GM04504 (cell line): Measurements from ENCODE around the gene BIRC2.
"Not testable (repeated sequence)": the region's sequence is repeated elsewhere in the genome, so short reads cannot be mapped to it uniquely, and the experiment has no call there.

Source experiments
- DNase-seq: peaks from one replicate; pipeline ENCODE4 v3.0.0-alpha.2; 2012; ENCODE audit warnings: low read depth

The BIRC2 gene

GRCh38 chr11:102346748-102347461 lies at the start of gene BIRC2:
BIRC2 (plus strand) TSS chr11:102347214; CDS start chr11:102349855, 2,641 bp downstream.
- peak; percentile 88 for DNase-seq

GRCh38 chr11:102300837-102301236 lies 46.2 kb upstream of the BIRC2 start:
- not testable (repeated sequence) for DNase-seq

GRCh38 chr11:102302241-102302640 lies 44.8 kb upstream of the BIRC2 start:
- DNase-seq: no peak

- DNase-seq: no peak
Measured at GRCh38 chr11:102304686-102305085, 42.3 kb upstream of the BIRC2 start.

GRCh38 chr11:102305352-102306047 lies 41.5 kb upstream of the BIRC2 start:
- no peak for DNase-seq

GRCh38 chr11:102306048-102306597 lies 40.9 kb upstream of the BIRC2 start:
- no peak for DNase-seq

GRCh38 chr11:102306817-102307726 lies 39.9 kb upstream of the BIRC2 start:
- DNase-seq: no peak

GRCh38 chr11:102307727-102308038 lies 39.3 kb upstream of the BIRC2 start:
- no peak for DNase-seq

- no peak for DNase-seq
Measured at GRCh38 chr11:102309621-102310541, 37.1 kb upstream of the BIRC2 start.

GRCh38 chr11:102312667-102313066 lies 34.3 kb upstream of the BIRC2 start:
- no peak for DNase-seq

- no peak for DNase-seq
Measured at GRCh38 chr11:102313238-102313940, 33.6 kb upstream of the BIRC2 start.

- no peak for DNase-seq
Measured at GRCh38 chr11:102314784-102315183, 32.2 kb upstream of the BIRC2 start.

GRCh38 chr11:102316346-102316904 lies 30.6 kb upstream of the BIRC2 start:
- DNase-seq: no peak

- DNase-seq: peak; percentile 61
Measured at GRCh38 chr11:102317099-102317767, 29.8 kb upstream of the BIRC2 start, which contains the start of gene BIRC3. BIRC3 (plus strand) TSS chr11:102317484; CDS start chr11:102324510, 7,026 bp downstream.

- DNase-seq: no peak
Measured at GRCh38 chr11:102317768-102318103, 29.3 kb upstream of the BIRC2 start.

GRCh38 chr11:102318469-102318868 lies 28.5 kb upstream of the BIRC2 start:
- DNase-seq: no peak

GRCh38 chr11:102319544-102319943 lies 27.5 kb upstream of the BIRC2 start:
- DNase-seq: no peak

- DNase-seq: no peak
Measured at GRCh38 chr11:102320188-102320587, 26.8 kb upstream of the BIRC2 start.

- DNase-seq: no peak
Measured at GRCh38 chr11:102320679-102321078, 26.3 kb upstream of the BIRC2 start.

- DNase-seq: no peak
Measured at GRCh38 chr11:102322560-102322959, 24.5 kb upstream of the BIRC2 start.
